ENCODE measurements around the gene HOXA6. TPM values are rescaled to one million over a fixed set of nuclear protein-coding genes. Genes with fewer than 3 reads are reported as not detected.
A peak's percentile ranks its signal among the peaks of the same experiment; 100 is the strongest.

The HOXA6 gene
- total and polyA plus RNA-seq, 2 donors (not counting 3 experiments of a cell fraction or from before 2014, with no cell fraction given) = 10.0 to 20.7 TPM

DNA sequence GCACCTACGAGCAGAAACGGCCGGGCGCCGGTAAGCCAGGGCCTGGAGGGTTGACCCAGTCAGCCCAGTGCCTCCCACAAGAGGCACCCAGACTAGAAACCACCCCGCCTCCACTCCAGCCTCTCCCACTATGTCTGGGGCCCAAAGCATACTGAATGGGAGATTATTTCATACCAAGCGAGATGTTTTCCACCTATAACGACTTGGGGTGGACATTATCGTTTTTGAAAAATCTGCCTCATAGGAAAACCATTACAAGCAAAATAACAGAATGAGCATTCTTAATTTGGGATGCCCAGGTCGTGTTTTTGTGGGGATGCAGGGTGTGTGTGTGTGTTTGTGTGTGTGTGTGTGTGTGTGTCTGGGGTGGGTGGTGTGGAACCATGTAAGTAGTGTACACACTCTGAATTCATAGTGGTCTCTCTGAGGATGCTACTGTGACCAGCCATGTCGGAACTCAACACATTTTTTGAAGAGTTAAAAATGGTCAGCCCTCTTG is 1.6 kb downstream of the HOXA6 start:
- peak overlapping the region in 2 of 3 experiments; percentile 18 to 50 for H3K4me3 ChIP-seq (replicated peaks in 1 of 3; ENCODE audit: insufficient read depth in 1 of 3, low read depth in 1 of 3, low read length in 3 of 3)
- no peak for FAIRE-seq

More for the DNA sequence above, 1.6 kb downstream of the HOXA6 start:
- dilution Hi-C loops (cut with MboI; ENCODE audit: extremely low pct_ligation_motif_present, low sequenced_read_pairs) = no loop called here
- no peaks in the 10 kb centered on the region for H3K9me1 ChIP-seq (replicated peaks; ENCODE audit: control insufficient read depth, extremely low read depth, insufficient read depth, low read length)
- H3K4me1 ChIP-seq (ENCODE audit: control insufficient read depth, extremely low read depth, insufficient read depth, low read length) = peaks cover 68% of the 10 kb centered on the region
- H3K4me2 ChIP-seq (ENCODE audit: insufficient read depth, low read length) = peak overlapping the region; percentile 76
- BruUV-seq (replicated peaks) = no TSS peak
- POLR2A ChIA-PET = interaction anchor here (0.6 to 1.6 kb wide), 2 partner anchors 15 to 238 kb away, joined by 4 read pairs; no protein-coding TSS in a partner anchor
- H3K9ac ChIP-seq (replicated peaks; ENCODE audit: extremely low read depth, insufficient read depth, low read length) = peak overlapping the region; percentile 47
- H4K20me1 ChIP-seq (replicated peaks; ENCODE audit: control insufficient read depth, extremely low read depth, insufficient read depth, low read length) = no peaks in the 10 kb centered on the region
- intact Hi-C loops (cut with micrococcal nuclease) = no loop called here
- H3K79me2 ChIP-seq (ENCODE audit: control insufficient read depth, insufficient read depth, low read length) = peaks cover 97% of the 10 kb centered on the region
- CTCF ChIA-PET = interaction anchor here (0.8 to 7.0 kb wide), 12 partner anchors 9 to 777 kb away, joined by 3 to 72 read pairs (median 18); partner anchors contain the start of gene HOXA7
- no peaks in the 10 kb centered on the region for H3K9me3 ChIP-seq (replicated peaks; ENCODE audit: control insufficient read depth, insufficient read depth, low read length)
- H3K27me3 ChIP-seq (ENCODE audit: control insufficient read depth in 2 of 2, insufficient read depth in 2 of 2, low read length in 2 of 2) = no peaks in the 10 kb centered on the region
- H3K36me3 ChIP-seq (ENCODE audit: control insufficient read depth in 2 of 2, extremely low read depth in 1 of 2, insufficient read depth in 2 of 2, low read length in 2 of 2) = peaks cover 0 to 19% of the 10 kb centered on the region in 2 experiments
- H3K27ac ChIP-seq (ENCODE audit: insufficient read depth, low read depth, low read length) = peak overlapping the region; percentile 64
- TF ChIP-seq GATA2 (IDR thresholded peaks at IDR 0.05; ENCODE audit: insufficient read depth, insufficient read length, low read depth, low read length) (no peak), FOS (IDR thresholded peaks at IDR 0.05; ENCODE audit: borderline replicate concordance, insufficient read depth, low read length) (no peak), CTCF (IDR thresholded peaks at IDR 0.05; ENCODE audit: extremely low read depth in 1 of 2, insufficient read depth in 1 of 2, low read depth in 1 of 2, low read length in 2 of 2) (no peak), EZH2 (IDR thresholded peaks at IDR 0.05; ENCODE audit: borderline replicate concordance, low read depth, low read length, severe bottlenecking) (no peak)
- TF ChIP-seq, protein P1, sequence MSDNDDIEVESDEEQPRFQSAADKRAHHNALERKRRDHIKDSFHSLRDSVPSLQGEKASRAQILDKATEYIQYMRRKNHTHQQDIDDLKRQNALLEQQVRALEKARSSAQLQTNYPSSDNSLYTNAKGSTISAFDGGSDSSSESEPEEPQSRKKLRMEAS (IDR thresholded peaks at IDR 0.05; ENCODE audit: insufficient read depth, insufficient read length) = no peak
- no peak for DNase-seq (ENCODE audit: low read depth, low spot score)
- no peak overlapping the region for H2AFZ ChIP-seq (ENCODE audit: low read depth, low read length)

Measured in endothelial cell of umbilical vein (primary cell).